ENCODE measurements around the gene ARHGEF39. TPM values are rescaled to one million over a fixed set of nuclear protein-coding genes. Genes with fewer than 3 reads are reported as not detected.

Gene ARHGEF39
- total RNA-seq, 1 donor from 2014 or later, result 0.79 TPM

DNA sequence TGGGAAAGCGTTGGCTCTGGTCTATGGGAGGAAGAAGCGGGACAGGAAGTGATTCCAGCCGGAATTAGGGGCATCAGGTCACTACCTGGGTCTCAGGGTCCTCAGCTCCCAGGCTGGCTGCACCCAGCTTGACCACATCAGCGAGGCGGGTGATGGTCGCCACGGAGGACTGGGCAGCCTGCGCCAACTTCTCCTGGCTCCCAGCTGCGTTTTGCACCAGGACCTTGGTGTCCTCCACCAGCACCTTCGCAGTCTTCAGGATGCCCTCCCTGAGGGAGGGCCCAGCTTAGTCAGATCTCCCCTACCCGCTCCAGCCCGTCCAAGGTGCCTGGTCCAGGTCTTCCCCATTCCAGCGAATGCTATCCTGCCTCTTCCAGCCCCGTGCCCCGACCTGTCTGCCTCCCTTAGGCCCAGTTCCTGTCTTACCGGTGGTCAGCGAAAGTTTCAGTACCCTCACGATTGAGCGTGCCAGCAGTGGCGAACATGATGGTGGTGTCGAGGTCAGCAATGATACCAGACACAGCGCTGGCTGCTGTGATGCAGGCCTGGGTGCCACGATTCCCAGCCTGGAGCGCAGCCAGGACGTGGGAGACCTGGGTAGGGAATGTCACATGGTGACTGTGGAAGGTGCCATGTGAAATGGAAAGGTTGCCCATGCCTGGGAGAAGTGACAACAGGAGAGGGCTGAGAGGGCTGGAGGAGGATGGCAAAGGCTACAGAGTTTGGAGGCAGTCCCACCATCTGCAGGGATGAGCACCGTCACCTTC lies 39.1 kb upstream of the ARHGEF39 start:
- Histone ChIP-seq H3K36me3 (ENCODE audit: control insufficient read depth, insufficient read depth, low read length) (peaks cover 66% of the 10 kb centered on the region), H3K4me3 (ENCODE audit: low read depth, low read length) (no peak overlapping the region), H3K27me3 (ENCODE audit: control insufficient read depth, insufficient read depth, low read length) (no peaks in the 10 kb centered on the region)
- DNase-seq (ENCODE audit: low read depth), result no peak
- TF ChIP-seq, protein P1, sequence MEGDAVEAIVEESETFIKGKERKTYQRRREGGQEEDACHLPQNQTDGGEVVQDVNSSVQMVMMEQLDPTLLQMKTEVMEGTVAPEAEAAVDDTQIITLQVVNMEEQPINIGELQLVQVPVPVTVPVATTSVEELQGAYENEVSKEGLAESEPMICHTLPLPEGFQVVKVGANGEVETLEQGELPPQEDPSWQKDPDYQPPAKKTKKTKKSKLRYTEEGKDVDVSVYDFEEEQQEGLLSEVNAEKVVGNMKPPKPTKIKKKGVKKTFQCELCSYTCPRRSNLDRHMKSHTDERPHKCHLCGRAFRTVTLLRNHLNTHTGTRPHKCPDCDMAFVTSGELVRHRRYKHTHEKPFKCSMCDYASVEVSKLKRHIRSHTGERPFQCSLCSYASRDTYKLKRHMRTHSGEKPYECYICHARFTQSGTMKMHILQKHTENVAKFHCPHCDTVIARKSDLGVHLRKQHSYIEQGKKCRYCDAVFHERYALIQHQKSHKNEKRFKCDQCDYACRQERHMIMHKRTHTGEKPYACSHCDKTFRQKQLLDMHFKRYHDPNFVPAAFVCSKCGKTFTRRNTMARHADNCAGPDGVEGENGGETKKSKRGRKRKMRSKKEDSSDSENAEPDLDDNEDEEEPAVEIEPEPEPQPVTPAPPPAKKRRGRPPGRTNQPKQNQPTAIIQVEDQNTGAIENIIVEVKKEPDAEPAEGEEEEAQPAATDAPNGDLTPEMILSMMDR (IDR thresholded peaks at IDR 0.05; ENCODE audit: insufficient read depth, low read length, severe bottlenecking), result no peak
- peak; percentile 50 for FAIRE-seq

GRCh38 chr9:35702696-35703095 lies 37.7 kb upstream of the ARHGEF39 start:
- H3K4me3 ChIP-seq (ENCODE audit: low read depth, low read length), result no peak overlapping the region
- H3K36me3 ChIP-seq (ENCODE audit: control insufficient read depth, insufficient read depth, low read length), result peaks cover 71% of the 10 kb centered on the region
- H3K27me3 ChIP-seq (ENCODE audit: control insufficient read depth, insufficient read depth, low read length), result no peaks in the 10 kb centered on the region
- TF ChIP-seq, protein P1 (IDR thresholded peaks at IDR 0.05; ENCODE audit: insufficient read depth, low read length, severe bottlenecking), result no peak
- FAIRE-seq (no peak), DNase-seq (ENCODE audit: low read depth) (no peak)

- Histone ChIP-seq H3K27me3 (ENCODE audit: control insufficient read depth, insufficient read depth, low read length) (no peaks in the 10 kb centered on the region), H3K4me3 (ENCODE audit: low read depth, low read length) (no peak overlapping the region), H3K36me3 (ENCODE audit: control insufficient read depth, insufficient read depth, low read length) (peaks cover 62% of the 10 kb centered on the region)
- TF ChIP-seq, protein P1 (IDR thresholded peaks at IDR 0.05; ENCODE audit: insufficient read depth, low read length, severe bottlenecking), result no peak
- DNase-seq (ENCODE audit: low read depth) (no peak), FAIRE-seq (no peak)
Measured at GRCh38 chr9:35700942-35701341, 35.9 kb upstream of the ARHGEF39 start.

- Histone ChIP-seq H3K4me3 (ENCODE audit: low read depth, low read length) (no peak overlapping the region), H3K36me3 (ENCODE audit: control insufficient read depth, insufficient read depth, low read length) (peaks cover 52% of the 10 kb centered on the region), H3K27me3 (ENCODE audit: control insufficient read depth, insufficient read depth, low read length) (no peaks in the 10 kb centered on the region)
- TF ChIP-seq, protein P1 (IDR thresholded peaks at IDR 0.05; ENCODE audit: insufficient read depth, low read length, severe bottlenecking), result no peak
- FAIRE-seq (no peak), DNase-seq (ENCODE audit: low read depth) (no peak)
Measured at GRCh38 chr9:35700031-35700430, 35.0 kb upstream of the ARHGEF39 start.

- H3K36me3 ChIP-seq (ENCODE audit: control insufficient read depth, insufficient read depth, low read length), result peaks cover 39% of the 10 kb centered on the region
- no peak for DNase-seq (ENCODE audit: low read depth)
- peak; percentile 47 for FAIRE-seq
Measured at GRCh38 chr9:35698231-35698630, 33.2 kb upstream of the ARHGEF39 start.

More at GRCh38 chr9:35698231-35698630, 33.2 kb upstream of the ARHGEF39 start:
- TF ChIP-seq, protein P1 (IDR thresholded peaks at IDR 0.05; ENCODE audit: insufficient read depth, low read length, severe bottlenecking), result no peak
- H3K4me3 ChIP-seq (ENCODE audit: low read depth, low read length), result no peak overlapping the region
- no peaks in the 10 kb centered on the region for H3K27me3 ChIP-seq (ENCODE audit: control insufficient read depth, insufficient read depth, low read length)
